ENCODE data around the gene TP63. TPM values are rescaled to one million over a fixed set of nuclear protein-coding genes. Genes with fewer than 3 reads are reported as not detected.

Gene TP63
- total and polyA plus RNA-seq, 2 donors (not counting 3 experiments of a cell fraction or from before 2014, with no cell fraction given): not detected

- ChIA-PET POLR2A (no interaction called here), CTCF (no interaction called here)
- intact Hi-C loops (cut with micrococcal nuclease) (no loop called here), dilution Hi-C loops (cut with MboI; ENCODE audit: extremely low pct_ligation_motif_present, low sequenced_read_pairs) (no loop called here)
- Histone ChIP-seq H3K9me3 (replicated peaks; ENCODE audit: control insufficient read depth, insufficient read depth, low read length) (no peaks in the 10 kb centered on the region), H2AFZ (ENCODE audit: low read depth, low read length) (no peak overlapping the region), H3K9ac (replicated peaks; ENCODE audit: extremely low read depth, insufficient read depth, low read length) (no peak overlapping the region), H3K4me2 (ENCODE audit: insufficient read depth, low read length) (no peak overlapping the region), H3K27me3 (ENCODE audit: control insufficient read depth in 2 of 2, insufficient read depth in 2 of 2, low read length in 2 of 2) (no peaks in the 10 kb centered on the region), H3K36me3 (ENCODE audit: control insufficient read depth in 2 of 2, extremely low read depth in 1 of 2, insufficient read depth in 2 of 2, low read length in 2 of 2) (no peaks in the 10 kb centered on the region), H3K9me1 (replicated peaks; ENCODE audit: control insufficient read depth, extremely low read depth, insufficient read depth, low read length) (no peaks in the 10 kb centered on the region), H3K27ac (ENCODE audit: insufficient read depth, low read depth, low read length) (no peak overlapping the region), H4K20me1 (replicated peaks; ENCODE audit: control insufficient read depth, extremely low read depth, insufficient read depth, low read length) (no peaks in the 10 kb centered on the region), H3K4me1 (ENCODE audit: control insufficient read depth, extremely low read depth, insufficient read depth, low read length) (no peaks in the 10 kb centered on the region), H3K79me2 (ENCODE audit: control insufficient read depth, insufficient read depth, low read length) (no peaks in the 10 kb centered on the region), H3K4me3 (replicated peaks in 1 of 3; ENCODE audit: insufficient read depth in 1 of 3, low read depth in 1 of 3, low read length in 3 of 3) (no peak overlapping the region)
- FAIRE-seq (no peak), DNase-seq (ENCODE audit: low read depth, low spot score) (no peak)
- BruUV-seq (replicated peaks): no TSS peak
- no peak for TF ChIP-seq MAX (IDR thresholded peaks at IDR 0.05; ENCODE audit: insufficient read depth, insufficient read length)
- TF ChIP-seq EZH2 (IDR thresholded peaks at IDR 0.05; ENCODE audit: borderline replicate concordance, low read depth, low read length, severe bottlenecking): no peak
- TF ChIP-seq POLR2AphosphoS5 (IDR thresholded peaks at IDR 0.05; ENCODE audit: insufficient read depth, low read depth, low read length): no peak
- TF ChIP-seq FOS (IDR thresholded peaks at IDR 0.05; ENCODE audit: borderline replicate concordance, insufficient read depth, low read length): no peak
- TF ChIP-seq GATA2 (IDR thresholded peaks at IDR 0.05; ENCODE audit: insufficient read depth, insufficient read length, low read depth, low read length): no peak
- no peak for TF ChIP-seq JUN (IDR thresholded peaks at IDR 0.05; ENCODE audit: borderline replicate concordance, insufficient read depth, insufficient read length, low read depth)
- TF ChIP-seq MYC (IDR thresholded peaks at IDR 0.05; ENCODE audit: low read depth, low read length): no peak
- no peak for TF ChIP-seq CTCF (IDR thresholded peaks at IDR 0.05; ENCODE audit: extremely low read depth in 1 of 2, insufficient read depth in 1 of 2, low read depth in 1 of 2, low read length in 2 of 2)
- TF ChIP-seq POLR2A (IDR thresholded peaks at IDR 0.05; ENCODE audit: low read depth, low read length): no peak
Measured at GRCh38 chr3:189851682-189852081, 220.5 kb downstream of the TP63 start.

All from endothelial cell of umbilical vein (primary cell).